Stimulated activated CD4-positive, alpha-beta T cell treated with anti-CD3 and anti-CD28 coated beads, Interleukin-15, amount 100 ng/mL, for 48 hours (primary cell): Measurements from ENCODE around the gene BBS12.
A peak's percentile ranks its signal among the peaks of the same experiment; 100 is the strongest.

Source experiments
- DNase-seq, 2 donors: peaks; one replicate each; pipeline ENCODE4 v3.0.0-alpha.2; 2020; ENCODE audit warnings: low read depth in 2 of 2

The BBS12 gene

GRCh38 chr4:122715221-122715620 lies 17.3 kb upstream of the BBS12 start:
- DNase-seq = no peak

GRCh38 chr4:122716825-122717448 lies 15.6 kb upstream of the BBS12 start:
- DNase-seq = peak; percentile 58 to 73

GRCh38 chr4:122718281-122718680 lies 14.2 kb upstream of the BBS12 start:
- DNase-seq = no peak

GRCh38 chr4:122722256-122722655 lies 10.2 kb upstream of the BBS12 start:
- DNase-seq = no peak

GRCh38 chr4:122728856-122729255 lies 3.6 kb upstream of the BBS12 start:
- DNase-seq = no peak

- DNase-seq = no peak
These were observed 828 bp upstream of the BBS12 start for GRCh38 chr4:122731676-122732075.

- DNase-seq = no peak
These were observed 1.2 kb downstream of the BBS12 start for GRCh38 chr4:122733787-122734120.

GRCh38 chr4:122739174-122739573 lies 6.7 kb downstream of the BBS12 start:
- DNase-seq = no peak

GRCh38 chr4:122742933-122743829 lies 10.7 kb downstream of the BBS12 start:
- DNase-seq = no peak

GRCh38 chr4:122744229-122744628 lies 11.7 kb downstream of the BBS12 start:
- DNase-seq = no peak

- DNase-seq = no peak
These were observed 14.0 kb downstream of the BBS12 start for GRCh38 chr4:122746485-122746965.

- no peak for DNase-seq
These were observed 14.6 kb downstream of the BBS12 start for GRCh38 chr4:122747068-122747467.

GRCh38 chr4:122747883-122748282 lies 15.4 kb downstream of the BBS12 start:
- DNase-seq = no peak

- no peak for DNase-seq
These were observed 17.4 kb downstream of the BBS12 start for GRCh38 chr4:122749704-122750454.

- DNase-seq = no peak
These were observed 23.2 kb downstream of the BBS12 start for GRCh38 chr4:122755675-122756074.

GRCh38 chr4:122758033-122758432 lies 25.5 kb downstream of the BBS12 start:
- no peak for DNase-seq

GRCh38 chr4:122759639-122760310 lies 27.3 kb downstream of the BBS12 start:
- no peak for DNase-seq

GRCh38 chr4:122762520-122762919 lies 30.0 kb downstream of the BBS12 start:
- no peak for DNase-seq

- DNase-seq = no peak
These were observed 30.6 kb downstream of the BBS12 start for GRCh38 chr4:122762966-122763716.

GRCh38 chr4:122764071-122764820 lies 31.7 kb downstream of the BBS12 start:
- no peak for DNase-seq
